Measurements from ENCODE around the gene ZNF746.

Gene ZNF746

GRCh38 chr7:149432121-149432691 lies 65.4 kb downstream of the ZNF746 start:
- H3K9ac ChIP-seq (ENCODE audit: low read depth, low read length, poor library complexity, severe bottlenecking): no peak overlapping the region
- H3K9me3 ChIP-seq (ENCODE audit: insufficient read depth, low read depth, low read length): no peaks in the 10 kb centered on the region
- no peaks in the 10 kb centered on the region for H3K9me2 ChIP-seq (replicated peaks; ENCODE audit: low read depth, low read length)
- no peak for TF ChIP-seq EZH2phosphoT487 (IDR thresholded peaks at IDR 0.05; ENCODE audit: borderline replicate concordance)
- TF ChIP-seq CTCF (conservative IDR thresholded peaks at IDR 0.05; ENCODE audit: low read length): no peak
- H4K20me1 ChIP-seq (ENCODE audit: insufficient read depth, low read length, poor library complexity, severe bottlenecking): no peaks in the 10 kb centered on the region
- no peak overlapping the region for H3K4me3 ChIP-seq (ENCODE audit: low read length, poor library complexity, severe bottlenecking)
- no peaks in the 10 kb centered on the region for H3K27me3 ChIP-seq (ENCODE audit: insufficient read depth, low read length, poor library complexity, severe bottlenecking)
- H3F3A ChIP-seq (ENCODE audit: low read depth): no peaks in the 10 kb centered on the region
- no peak overlapping the region for H2AFZ ChIP-seq (ENCODE audit: low read length)
- H3K4me1 ChIP-seq (ENCODE audit: insufficient read depth, low read length, poor library complexity, severe bottlenecking): no peaks in the 10 kb centered on the region
- H3K36me3 ChIP-seq (ENCODE audit: insufficient read depth, low read length): peaks cover 30% of the 10 kb centered on the region; the same call in 1 of the 2 replicates
- no peaks in the 10 kb centered on the region for H3K79me2 ChIP-seq (ENCODE audit: insufficient read depth, low read length)
- no peak overlapping the region for H3K4me2 ChIP-seq (ENCODE audit: low read depth, low read length, poor library complexity, severe bottlenecking)

GRCh38 chr7:149431486-149432120 lies 66.0 kb downstream of the ZNF746 start:
- no peak overlapping the region for H2AFZ ChIP-seq (ENCODE audit: low read length)
- H3K9me3 ChIP-seq (ENCODE audit: insufficient read depth, low read depth, low read length): no peaks in the 10 kb centered on the region
- no peaks in the 10 kb centered on the region for H3K4me1 ChIP-seq (ENCODE audit: insufficient read depth, low read length, poor library complexity, severe bottlenecking)
- no peaks in the 10 kb centered on the region for H3K9me2 ChIP-seq (replicated peaks; ENCODE audit: low read depth, low read length)
- TF ChIP-seq EZH2phosphoT487 (IDR thresholded peaks at IDR 0.05; ENCODE audit: borderline replicate concordance): no peak
- no peak for TF ChIP-seq CTCF (conservative IDR thresholded peaks at IDR 0.05; ENCODE audit: low read length)
- H3K9ac ChIP-seq (ENCODE audit: low read depth, low read length, poor library complexity, severe bottlenecking): no peak overlapping the region
- no peaks in the 10 kb centered on the region for H3K27me3 ChIP-seq (ENCODE audit: insufficient read depth, low read length, poor library complexity, severe bottlenecking)
- H3K79me2 ChIP-seq (ENCODE audit: insufficient read depth, low read length): no peaks in the 10 kb centered on the region
- no peak overlapping the region for H3K4me3 ChIP-seq (ENCODE audit: low read length, poor library complexity, severe bottlenecking)
- H3F3A ChIP-seq (ENCODE audit: low read depth): no peaks in the 10 kb centered on the region
- no peaks in the 10 kb centered on the region for H4K20me1 ChIP-seq (ENCODE audit: insufficient read depth, low read length, poor library complexity, severe bottlenecking)
- no peak overlapping the region for H3K4me2 ChIP-seq (ENCODE audit: low read depth, low read length, poor library complexity, severe bottlenecking)
- H3K36me3 ChIP-seq (ENCODE audit: insufficient read depth, low read length): peaks cover 29% of the 10 kb centered on the region; the same call in 1 of the 2 replicates

GRCh38 chr7:149430192-149430591 lies 67.4 kb downstream of the ZNF746 start:
- Histone ChIP-seq H3K4me2 (ENCODE audit: low read depth, low read length, poor library complexity, severe bottlenecking) (no peak overlapping the region), H3K9me2 (replicated peaks; ENCODE audit: low read depth, low read length) (no peaks in the 10 kb centered on the region), H3K4me3 (ENCODE audit: low read length, poor library complexity, severe bottlenecking) (no peak overlapping the region), H3F3A (ENCODE audit: low read depth) (no peaks in the 10 kb centered on the region), H3K4me1 (ENCODE audit: insufficient read depth, low read length, poor library complexity, severe bottlenecking) (no peaks in the 10 kb centered on the region), H3K27me3 (ENCODE audit: insufficient read depth, low read length, poor library complexity, severe bottlenecking) (no peaks in the 10 kb centered on the region), H3K9me3 (ENCODE audit: insufficient read depth, low read depth, low read length) (no peaks in the 10 kb centered on the region), H3K79me2 (ENCODE audit: insufficient read depth, low read length) (no peaks in the 10 kb centered on the region), H3K36me3 (ENCODE audit: insufficient read depth, low read length) (peaks cover 16% of the 10 kb centered on the region; the same call in 1 of the 2 replicates), H4K20me1 (ENCODE audit: insufficient read depth, low read length, poor library complexity, severe bottlenecking) (no peaks in the 10 kb centered on the region), H3K9ac (ENCODE audit: low read depth, low read length, poor library complexity, severe bottlenecking) (no peak overlapping the region), H2AFZ (ENCODE audit: low read length) (no peak overlapping the region)
- TF ChIP-seq CTCF (conservative IDR thresholded peaks at IDR 0.05; ENCODE audit: low read length) (no peak), EZH2phosphoT487 (IDR thresholded peaks at IDR 0.05; ENCODE audit: borderline replicate concordance) (no peak)

Measured in Loucy (cell line).